Keratinocyte (primary cell): ENCODE results near the gene CPNE1.

Source experiments
- CTCF ChIP-seq, 3 experiments: IDR thresholded peaks in 1 of 3; conservative IDR thresholded peaks in 1 of 3; optimal IDR thresholded peaks in 1 of 3; 2 replicates in 2 of 3; 3 replicates in 1 of 3; pipeline versions ENCODE3 to v1.5.1; 2011; ENCODE audit warnings: low read length in 3 of 3, mild to moderate bottlenecking in 3 of 3, moderate library complexity in 2 of 3, control low read depth in 1 of 3, inconsistent platforms in 1 of 3; ENCODE audit not compliant: insufficient read depth in 2 of 3; ENCODE audit errors: extremely low read depth in 1 of 3
- EZH2 ChIP-seq: IDR thresholded peaks from one replicate; pipeline ENCODE4 v1.6.1; 2012; ENCODE audit warnings: inconsistent platforms, mild to moderate bottlenecking, low read length, moderate library complexity

- no peak for TF ChIP-seq CTCF (optimal IDR thresholded peaks at IDR 0.05 in 1 of 3, IDR thresholded peaks at IDR 0.05 in 1 of 3, conservative IDR thresholded peaks at IDR 0.05 in 1 of 3; ENCODE audit: extremely low read depth in 1 of 3, insufficient read depth in 2 of 3, low read length in 3 of 3)
- TF ChIP-seq EZH2: no peak
Measured at GRCh38 chr20:35602851-35603495, 61.7 kb downstream of the CPNE1 start.
